ENCODE data around the gene HM13. TPM values are rescaled to one million over a fixed set of nuclear protein-coding genes. Genes with fewer than 3 reads are reported as not detected.

The HM13 gene
- total RNA-seq, 2 donors from 2014 or later = 107 to 179 TPM

- H3K27ac ChIP-seq = no peak overlapping the region
- H3K9me3 ChIP-seq = no peaks in the 10 kb centered on the region
- H3K36me3 ChIP-seq = peaks cover 8% of the 10 kb centered on the region
- peak overlapping the region in 1 of 2 donors; percentile 44 for H3K9ac ChIP-seq (ENCODE audit: low read depth in 2 of 2, low read length in 2 of 2)
- intact Hi-C loops (cut with DNase I) = loop anchor here (10.0 kb wide), 1 partner anchor 157 kb away; the partner anchor contains the start of gene BCL2L1
- no peak overlapping the region for H3K4me3 ChIP-seq
- H3K4me1 ChIP-seq = peaks cover 5% of the 10 kb centered on the region
- no peak for TF ChIP-seq CTCF (IDR thresholded peaks at IDR 0.05)
- DNase-seq = no peak
- H3K27me3 ChIP-seq = no peaks in the 10 kb centered on the region
These were observed 53.9 kb downstream of the HM13 start for GRCh38 chr20:31568041-31568731.

- DNase-seq = no peak
- intact Hi-C loops (cut with DNase I) = loop anchor here (10.0 kb wide), 1 partner anchor 156 kb away; the partner anchor contains the start of gene BCL2L1
These were observed 54.5 kb downstream of the HM13 start for GRCh38 chr20:31568773-31569162.

GRCh38 chr20:31569163-31570020, 55.1 kb downstream of the HM13 start:
- peak overlapping the region; percentile 24 to 73 for H3K9ac ChIP-seq (ENCODE audit: low read depth in 2 of 2, low read length in 2 of 2)
- H3K27ac ChIP-seq = peak overlapping the region; percentile 43
- no peak overlapping the region for H3K4me3 ChIP-seq
- H3K4me1 ChIP-seq = peaks cover 5% of the 10 kb centered on the region
- peak; percentile 87 for TF ChIP-seq CTCF (IDR thresholded peaks at IDR 0.05)
- intact Hi-C loops (cut with DNase I) = loop anchor here (10.0 kb wide), 1 partner anchor 155 kb away; the partner anchor contains the start of gene BCL2L1
- H3K36me3 ChIP-seq = peaks cover 4% of the 10 kb centered on the region
- no peaks in the 10 kb centered on the region for H3K9me3 ChIP-seq
- no peaks in the 10 kb centered on the region for H3K27me3 ChIP-seq
- DNase-seq = peak; percentile 74

More at GRCh38 chr20:31568773-31569162, 54.5 kb downstream of the HM13 start:
- H3K27ac ChIP-seq = no peak overlapping the region
- H3K9me3 ChIP-seq = no peaks in the 10 kb centered on the region
- no peaks in the 10 kb centered on the region for H3K27me3 ChIP-seq
- H3K36me3 ChIP-seq = peaks cover 8% of the 10 kb centered on the region
- peaks cover 5% of the 10 kb centered on the region for H3K4me1 ChIP-seq
- TF ChIP-seq CTCF (IDR thresholded peaks at IDR 0.05) = no peak
- peak overlapping the region in 1 of 2 donors; percentile 44 for H3K9ac ChIP-seq (ENCODE audit: low read depth in 2 of 2, low read length in 2 of 2)
- no peak overlapping the region for H3K4me3 ChIP-seq

GRCh38 chr20:31570021-31570463, 55.8 kb downstream of the HM13 start:
- Histone ChIP-seq H3K4me1 (peaks cover 5% of the 10 kb centered on the region), H3K4me3 (no peak overlapping the region), H3K27me3 (no peaks in the 10 kb centered on the region), H3K9me3 (no peaks in the 10 kb centered on the region), H3K9ac (ENCODE audit: low read depth in 2 of 2, low read length in 2 of 2) (peak overlapping the region; percentile 24 to 73), H3K27ac (peak overlapping the region; percentile 43), H3K36me3 (no peaks in the 10 kb centered on the region)
- no peak for TF ChIP-seq CTCF (IDR thresholded peaks at IDR 0.05)
- intact Hi-C loops (cut with DNase I) = no loop called here
- DNase-seq = no peak

All from colonic mucosa (tissue), 4 donors.